SU-DHL-6 (cell line): ENCODE results near the gene TIMM21.

Experiments
- CTCF ChIP-seq: fragments of 200-600 bp; sonication (generic); IDR thresholded peaks from one replicate; pipeline ENCODE4 v1.5.1; 2017; ENCODE audit warnings: antibody characterized with exemption, mild to moderate bottlenecking, low read length, moderate library complexity; ENCODE audit not compliant: insufficient read depth, poor library complexity, severe bottlenecking
- EZH2phosphoT487 ChIP-seq: fragments of 200-600 bp; sonication (generic), shearing (Covaris generic); conservative IDR thresholded peaks from 2 replicates; pipeline ENCODE4 v1.6.1; 2018; ENCODE audit warnings: mild to moderate bottlenecking, antibody characterized with exemption, low read length, moderate library complexity, mixed read lengths

DNA sequence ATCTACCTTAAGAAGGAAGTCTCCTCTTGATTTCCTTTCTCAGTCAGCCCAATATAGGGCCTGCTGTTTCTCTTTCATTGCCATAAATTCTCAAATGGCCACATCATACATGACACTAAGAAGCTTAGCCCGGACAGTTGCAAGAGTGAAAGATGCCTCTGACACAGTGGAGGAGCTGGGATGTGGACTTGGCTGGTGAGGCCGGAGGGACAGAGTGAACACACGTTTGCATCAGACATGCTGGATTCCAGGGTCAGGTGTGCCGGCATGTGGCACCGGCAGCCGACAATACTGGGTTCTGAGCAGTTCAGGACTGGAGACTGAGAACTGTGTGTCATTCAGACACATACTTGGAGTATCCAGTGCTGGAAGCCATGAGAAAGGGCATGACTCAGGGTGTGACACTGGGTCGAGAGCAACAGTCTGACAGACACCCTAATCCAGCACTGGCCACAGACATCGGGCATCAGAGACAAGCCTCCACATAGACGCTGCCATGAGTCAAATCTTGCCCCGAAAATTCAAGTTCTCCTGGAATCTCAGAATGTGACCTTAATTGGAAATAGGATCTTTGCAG, 31.4 kb downstream of the TIMM21 start:
- no peak for TF ChIP-seq CTCF
- TF ChIP-seq EZH2phosphoT487, result no peak
